ENCODE measurements around the gene RAP1GAP.
"Not testable (repeated sequence)": the region's sequence is repeated elsewhere in the genome, so short reads cannot be mapped to it uniquely, and the experiment has no call there.

RAP1GAP gene

GRCh38 chr1:21644348-21644747 lies 24.8 kb downstream of the RAP1GAP start:
- no peak for DNase-seq

- no peak for DNase-seq
Measured at GRCh38 chr1:21643624-21644023, 25.5 kb downstream of the RAP1GAP start.

- no peak for DNase-seq
Measured at GRCh38 chr1:21641967-21642739, 27.0 kb downstream of the RAP1GAP start.

- DNase-seq, result no peak
Measured at GRCh38 chr1:21641537-21641936, 27.6 kb downstream of the RAP1GAP start.

GRCh38 chr1:21641076-21641475 lies 28.1 kb downstream of the RAP1GAP start:
- DNase-seq, result no peak

GRCh38 chr1:21640653-21641052 lies 28.5 kb downstream of the RAP1GAP start:
- no peak for DNase-seq

- DNase-seq, result no peak
Measured at GRCh38 chr1:21639594-21640041, 29.5 kb downstream of the RAP1GAP start.

GRCh38 chr1:21638531-21639341 lies 30.4 kb downstream of the RAP1GAP start:
- DNase-seq, result peak in 2 of 4 experiments; percentile 23 to 46

- no peak for DNase-seq
Measured at GRCh38 chr1:21637514-21637913, 31.6 kb downstream of the RAP1GAP start.

GRCh38 chr1:21636029-21636428 lies 33.1 kb downstream of the RAP1GAP start:
- DNase-seq, result no peak

- no peak for DNase-seq
Measured at GRCh38 chr1:21634806-21635535, 34.2 kb downstream of the RAP1GAP start.

GRCh38 chr1:21633992-21634805 lies 35.0 kb downstream of the RAP1GAP start:
- no peak for DNase-seq

GRCh38 chr1:21633141-21633755 lies 35.9 kb downstream of the RAP1GAP start:
- no peak for DNase-seq

GRCh38 chr1:21631944-21632887 lies 36.9 kb downstream of the RAP1GAP start:
- no peak for DNase-seq

- DNase-seq, result not testable (repeated sequence)
Measured at GRCh38 chr1:21631590-21631943, 37.6 kb downstream of the RAP1GAP start.

- no peak for DNase-seq
Measured at GRCh38 chr1:21630571-21631343, 38.4 kb downstream of the RAP1GAP start.

- no peak for DNase-seq
Measured at GRCh38 chr1:21629971-21630370, 39.2 kb downstream of the RAP1GAP start.

- peak in 3 of 4 experiments; percentile 39 to 48 (median 44) for DNase-seq
Measured at GRCh38 chr1:21628798-21629393, 40.3 kb downstream of the RAP1GAP start.

GRCh38 chr1:21626921-21627339 lies 42.2 kb downstream of the RAP1GAP start:
- no peak for DNase-seq
